Epidermal melanocyte (primary cell): Measurements from ENCODE around the gene PLCB2.

Experiments used
- DNase-seq: peaks from one replicate; pipeline ENCODE4 v3.0.0; 2011; ENCODE audit warnings: low spot score; ENCODE audit not compliant: insufficient read length

PLCB2 gene

GRCh38 chr15:40307421-40308211 lies at the start of gene PLCB2:
TSS of gene PLCB2 (minus strand) at chr15:40307935. CDS start at chr15:40307672, 263 bp downstream.
- DNase-seq: no peak

- no peak for DNase-seq
These were observed 49.5 kb upstream of the PLCB2 start for GRCh38 chr15:40357246-40357645.

- DNase-seq: no peak
These were observed 48.3 kb upstream of the PLCB2 start for GRCh38 chr15:40355976-40356585.

GRCh38 chr15:40354408-40355171 lies 46.9 kb upstream of the PLCB2 start:
- DNase-seq: no peak

GRCh38 chr15:40353697-40354096 lies 46.0 kb upstream of the PLCB2 start:
- DNase-seq: no peak

- no peak for DNase-seq
These were observed 44.7 kb upstream of the PLCB2 start for GRCh38 chr15:40352281-40352901.

- no peak for DNase-seq
These were observed 41.4 kb upstream of the PLCB2 start for GRCh38 chr15:40349163-40349562.

- no peak for DNase-seq
These were observed 40.7 kb upstream of the PLCB2 start for GRCh38 chr15:40348474-40348870.

- DNase-seq: no peak
These were observed 40.1 kb upstream of the PLCB2 start for GRCh38 chr15:40347559-40348473.

- DNase-seq: no peak
These were observed 39.1 kb upstream of the PLCB2 start for GRCh38 chr15:40346579-40347558.

- no peak for DNase-seq
These were observed 38.3 kb upstream of the PLCB2 start for GRCh38 chr15:40345867-40346578.

GRCh38 chr15:40345225-40345866 lies 37.6 kb upstream of the PLCB2 start:
- no peak for DNase-seq

GRCh38 chr15:40344631-40345120 lies 36.9 kb upstream of the PLCB2 start:
- peak; percentile 63 for DNase-seq

- no peak for DNase-seq
These were observed 36.5 kb upstream of the PLCB2 start for GRCh38 chr15:40344217-40344616.

- no peak for DNase-seq
These were observed 35.8 kb upstream of the PLCB2 start for GRCh38 chr15:40343512-40343911.

- no peak for DNase-seq
These were observed 34.9 kb upstream of the PLCB2 start for GRCh38 chr15:40342416-40343320.

- DNase-seq: peak; percentile 95
These were observed 33.1 kb upstream of the PLCB2 start, which contains the start of gene CCDC9B for GRCh38 chr15:40340740-40341400. TSS of gene CCDC9B (minus strand) at chr15:40340939. CDS start at chr15:40340819, 120 bp downstream.
